Astrocyte of the hippocampus (primary cell): Measurements from ENCODE around the gene FPGT.
"Not testable (repeated sequence)": the region's sequence is repeated elsewhere in the genome, so short reads cannot be mapped to it uniquely, and the experiment has no call there.

Experiments used
- DNase-seq: peaks from one replicate; pipeline ENCODE4 v3.0.0; 2011; ENCODE audit warnings: low read depth, low spot score

The FPGT gene

DNA sequence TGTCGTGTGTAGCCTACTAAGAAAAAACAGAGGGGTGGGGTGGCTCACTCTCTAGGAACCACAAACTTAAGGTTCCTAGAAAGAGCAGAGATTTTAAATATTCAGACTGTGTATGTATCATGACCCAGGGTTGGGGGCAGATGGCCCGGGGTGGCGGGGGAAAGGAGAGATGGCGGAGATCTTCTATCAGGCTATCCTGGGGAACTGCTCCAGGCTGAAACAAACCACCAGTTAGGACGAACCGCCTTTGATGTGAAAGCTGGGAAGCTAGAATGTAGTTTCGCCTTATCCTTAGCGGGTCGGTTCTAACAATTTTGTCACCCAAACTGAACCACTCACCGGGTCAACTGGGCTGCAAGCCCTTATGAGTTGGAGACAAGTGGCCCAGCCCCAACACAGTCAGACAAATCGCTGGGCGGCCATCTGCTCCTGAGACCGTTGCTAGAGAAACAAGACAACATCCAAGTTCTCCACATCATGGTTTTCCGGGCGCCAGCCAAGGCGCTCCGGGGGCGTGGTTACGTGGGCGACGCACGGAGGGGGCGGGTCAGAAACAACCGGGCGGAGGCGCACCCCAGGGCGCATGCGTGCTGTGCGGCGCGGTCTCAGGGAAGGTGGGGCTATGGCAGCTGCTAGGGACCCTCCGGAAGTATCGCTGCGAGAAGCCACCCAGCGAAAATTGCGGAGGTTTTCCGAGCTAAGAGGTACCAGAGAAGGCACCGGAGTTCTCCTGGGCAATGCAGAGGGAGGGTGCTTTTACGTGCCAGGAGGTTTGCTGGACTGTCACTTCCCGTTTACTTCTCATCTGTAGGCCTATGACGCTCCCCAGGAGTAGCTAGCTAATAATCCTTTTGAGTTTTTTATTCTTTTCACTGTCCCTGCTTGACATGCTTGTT is at the start of gene FPGT, which contains the start of gene LRRIQ3:
TSS of gene FPGT (plus strand) at position 586 of the 896 bp plus-strand sequence. CDS start at position 623, 37 bp downstream.
TSS of gene LRRIQ3 (minus strand) at position 520 of the 896 bp plus-strand sequence. CDS start 14,492 bp downstream, outside the sequence.
- DNase-seq: peak; percentile 99

DNA sequence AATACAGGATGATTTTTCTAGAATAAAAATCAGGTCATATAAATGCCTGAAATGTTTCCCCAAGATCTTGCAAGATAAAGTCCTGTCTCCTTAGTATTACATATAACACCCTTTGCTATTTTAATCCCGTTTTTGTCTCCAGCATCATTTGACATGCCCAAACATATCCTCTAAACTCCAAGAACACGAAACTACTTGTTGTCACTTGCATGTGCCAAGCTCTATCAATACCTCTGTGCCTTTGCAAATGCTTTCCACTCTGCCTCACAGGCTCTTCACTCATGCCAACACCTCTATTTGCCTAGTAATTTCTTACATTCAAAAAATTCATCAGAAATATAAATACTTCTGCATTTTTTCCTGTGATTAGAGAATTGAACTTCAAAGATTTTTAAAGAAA is 38.0 kb upstream of the FPGT start:
- no peak for DNase-seq

DNA sequence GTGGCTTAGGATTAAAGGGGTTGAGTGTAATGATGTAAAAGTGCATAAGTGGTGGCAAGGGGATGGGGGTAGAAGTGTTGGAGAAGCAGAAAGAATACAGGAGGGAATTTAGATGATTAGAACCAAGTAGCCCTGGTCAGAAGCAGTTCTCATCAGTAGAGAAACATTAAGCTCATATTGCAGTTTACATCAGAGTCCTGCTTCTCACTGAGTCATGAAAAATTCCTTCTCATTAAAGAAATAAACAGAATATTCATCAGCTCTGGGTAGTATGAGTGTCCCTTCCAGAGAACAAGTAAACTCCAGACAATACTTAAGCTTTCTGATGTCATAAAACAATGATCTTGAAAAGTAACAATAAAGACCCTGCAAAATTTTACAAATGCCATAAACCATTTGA is 36.5 kb upstream of the FPGT start:
- peak; percentile 36 for DNase-seq

DNA sequence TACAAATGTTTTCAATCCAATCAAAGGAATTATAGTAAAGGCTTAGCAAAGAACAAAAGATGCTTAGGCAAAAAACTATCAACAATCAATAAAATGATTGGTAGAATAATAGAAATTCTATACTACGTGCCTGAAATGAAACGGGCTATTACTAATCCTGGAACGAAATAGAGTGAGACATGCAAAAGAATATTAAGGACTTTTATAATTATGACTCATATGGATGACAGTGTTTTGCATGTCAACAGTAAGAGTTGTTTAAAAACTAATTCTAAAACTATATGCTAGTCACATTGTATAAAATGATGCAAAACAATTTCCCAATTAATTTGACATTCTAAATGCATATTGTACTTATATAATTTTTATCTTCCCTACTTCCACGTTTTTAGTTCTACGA is 35.7 kb upstream of the FPGT start:
- DNase-seq: no peak

DNA sequence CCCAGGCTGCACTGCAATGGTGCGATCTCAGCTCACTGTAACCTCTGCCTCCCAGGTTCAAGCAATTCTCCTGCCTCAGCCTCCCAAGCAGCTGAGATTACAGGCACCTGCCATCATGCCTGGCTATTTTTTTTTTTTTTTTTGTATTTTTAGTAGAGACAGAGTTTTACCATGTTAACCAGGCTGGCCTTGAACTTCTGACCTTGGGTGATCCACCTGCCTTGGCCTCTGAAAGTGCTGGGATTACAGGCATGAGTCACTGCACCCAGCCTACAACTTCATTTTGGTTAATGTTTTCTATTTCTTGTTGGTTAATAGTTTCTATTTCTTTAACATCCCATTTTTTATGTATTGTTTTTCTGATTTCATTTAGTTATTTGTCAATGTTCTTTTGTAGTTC is 23.6 kb upstream of the FPGT start:
- not testable (repeated sequence) for DNase-seq

DNA sequence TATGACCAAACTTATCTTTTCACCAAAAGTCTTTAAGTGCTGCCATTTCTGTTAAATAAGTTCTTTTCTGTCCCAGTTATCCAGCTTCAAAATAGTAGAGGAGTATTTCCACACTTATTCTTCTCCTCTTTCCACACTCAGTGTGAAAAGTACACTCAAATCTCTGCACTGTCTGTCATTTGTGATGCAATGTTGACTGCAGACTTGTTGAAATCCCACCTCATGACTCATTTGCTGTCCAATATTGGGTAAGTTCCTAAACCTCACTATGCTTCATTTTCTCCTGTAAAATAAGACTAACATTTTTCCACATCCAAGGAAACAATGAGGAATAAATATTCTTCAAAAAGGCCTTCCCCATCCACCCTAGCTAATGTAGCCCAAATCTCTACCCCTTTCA is 17.6 kb upstream of the FPGT start:
- DNase-seq: peak; percentile 24

DNA sequence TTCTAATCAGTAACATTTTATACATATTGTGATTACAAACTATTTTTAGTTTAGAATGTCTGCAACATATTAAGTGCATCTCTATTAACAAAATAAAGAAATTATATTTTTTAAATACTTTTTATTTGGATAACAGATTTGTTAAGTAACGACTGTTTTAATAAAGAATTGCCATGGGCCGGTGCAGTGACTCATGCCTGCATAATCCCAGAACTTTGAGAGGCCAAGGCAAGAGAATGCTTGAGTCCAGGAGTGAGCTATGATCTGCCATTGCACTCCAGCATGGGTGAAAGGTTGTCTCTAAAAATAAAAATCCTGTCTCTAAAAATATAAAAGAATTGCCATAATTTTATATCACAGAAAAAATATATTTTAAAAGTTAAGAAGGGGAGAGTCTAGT is 4.1 kb upstream of the FPGT start:
- DNase-seq: peak; percentile 64

DNA sequence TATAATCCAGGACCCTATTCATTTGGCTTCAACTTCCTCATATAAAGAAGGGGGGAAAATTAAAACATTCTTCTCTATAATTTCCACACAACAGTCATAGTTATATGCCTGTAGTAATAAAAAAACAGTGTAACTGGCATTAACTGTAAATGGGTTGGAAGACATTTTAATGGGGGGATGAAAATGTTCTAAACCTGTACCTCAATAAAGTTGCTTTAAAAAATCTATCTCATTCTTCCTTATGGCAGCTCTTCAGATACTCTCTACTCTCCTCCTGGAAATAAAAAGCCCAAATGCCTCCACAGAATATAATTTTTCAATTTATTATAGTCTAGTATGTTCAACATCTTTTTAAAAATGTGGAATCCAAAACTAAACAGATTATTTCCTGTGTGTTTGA is 2.7 kb upstream of the FPGT start:
- no peak for DNase-seq

DNA sequence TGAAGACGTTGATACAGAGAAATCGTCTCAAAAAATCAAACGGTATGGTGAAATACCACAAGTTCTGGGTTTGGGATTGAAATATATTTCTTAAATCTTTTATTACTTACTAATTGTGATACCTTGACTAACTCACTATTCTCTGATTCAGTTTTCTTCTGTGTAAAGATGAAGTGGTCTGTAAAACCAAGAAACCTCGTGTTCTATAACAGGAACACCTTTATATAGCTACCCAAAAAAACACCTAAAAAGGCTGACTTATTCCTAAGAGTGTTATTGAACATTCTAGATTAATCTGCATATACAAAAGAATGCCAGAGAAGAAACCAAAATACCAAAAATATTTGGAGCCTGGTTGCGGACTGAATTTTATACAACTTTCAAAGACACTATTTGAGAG is 787 bp upstream of the FPGT start:
- DNase-seq: no peak

DNA sequence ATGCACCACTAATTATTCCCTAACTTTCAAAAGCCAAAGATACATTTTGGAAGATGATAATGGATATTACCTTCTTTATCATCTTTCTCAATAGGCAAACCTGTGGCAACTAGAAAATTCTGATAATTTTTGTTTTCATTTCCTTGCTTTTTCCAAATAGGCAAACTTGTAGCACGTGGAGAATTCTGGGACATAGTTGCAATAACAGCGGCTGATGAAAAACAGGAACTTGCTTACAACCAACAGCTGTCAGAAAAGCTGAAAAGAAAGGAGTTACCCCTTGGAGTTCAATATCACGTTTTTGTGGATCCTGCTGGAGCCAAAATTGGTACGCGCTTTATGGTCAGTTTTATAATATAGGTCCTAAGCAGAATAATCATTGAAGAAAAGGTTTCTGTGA is 1.5 kb downstream of the FPGT start:
- no peak for DNase-seq

DNA sequence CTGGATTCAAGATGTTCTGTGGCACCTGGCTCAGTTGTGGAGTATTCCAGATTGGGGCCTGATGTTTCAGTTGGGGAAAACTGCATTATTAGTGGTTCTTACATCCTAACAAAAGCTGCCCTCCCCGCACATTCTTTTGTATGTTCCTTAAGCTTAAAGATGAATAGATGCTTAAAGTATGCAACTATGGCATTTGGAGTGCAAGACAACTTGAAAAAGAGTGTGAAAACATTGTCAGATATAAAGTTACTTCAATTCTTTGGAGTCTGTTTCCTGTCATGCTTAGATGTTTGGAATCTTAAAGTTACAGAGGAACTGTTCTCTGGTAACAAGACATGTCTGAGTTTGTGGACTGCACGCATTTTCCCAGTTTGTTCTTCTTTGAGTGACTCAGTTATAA is 7.2 kb downstream of the FPGT start:
- peak; percentile 60 for DNase-seq

DNA sequence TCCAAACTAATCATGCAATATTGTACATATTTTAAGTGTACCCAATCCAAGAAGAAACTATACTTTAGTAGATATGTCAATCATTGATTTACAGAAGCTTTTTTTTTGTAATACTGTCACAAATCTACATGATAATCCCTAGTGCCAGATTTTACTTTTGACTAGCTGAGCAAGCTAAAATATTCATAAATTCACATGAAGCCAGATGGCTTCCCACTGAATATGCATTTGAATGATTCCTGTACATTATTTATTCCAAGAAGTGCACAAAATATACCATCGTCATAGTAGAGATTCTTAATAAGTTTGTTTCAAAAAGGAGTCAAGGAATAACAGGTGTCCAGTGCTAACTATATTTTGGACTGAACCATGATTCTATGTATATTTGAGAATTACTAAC is 17.2 kb downstream of the FPGT start:
- no peak for DNase-seq

DNA sequence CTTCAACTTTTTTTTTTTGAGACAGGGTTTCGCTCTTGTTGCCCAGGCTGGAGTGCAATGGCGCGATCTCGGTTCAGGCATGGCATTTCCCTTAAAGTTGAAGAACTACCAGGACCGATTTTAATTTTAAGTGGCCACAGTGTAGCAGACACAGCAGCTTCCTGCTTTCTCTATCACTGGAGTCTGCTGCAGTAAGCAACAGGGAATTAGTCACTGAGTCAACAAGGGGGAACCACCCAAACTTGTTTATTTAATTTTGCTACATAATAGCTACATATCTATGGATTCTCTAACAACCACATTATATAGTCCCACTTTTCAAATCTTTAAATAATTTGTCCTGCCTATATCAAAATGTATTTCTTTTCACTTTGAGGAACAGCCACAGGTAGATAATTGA is 24.7 kb downstream of the FPGT start:
- DNase-seq: no peak

DNA sequence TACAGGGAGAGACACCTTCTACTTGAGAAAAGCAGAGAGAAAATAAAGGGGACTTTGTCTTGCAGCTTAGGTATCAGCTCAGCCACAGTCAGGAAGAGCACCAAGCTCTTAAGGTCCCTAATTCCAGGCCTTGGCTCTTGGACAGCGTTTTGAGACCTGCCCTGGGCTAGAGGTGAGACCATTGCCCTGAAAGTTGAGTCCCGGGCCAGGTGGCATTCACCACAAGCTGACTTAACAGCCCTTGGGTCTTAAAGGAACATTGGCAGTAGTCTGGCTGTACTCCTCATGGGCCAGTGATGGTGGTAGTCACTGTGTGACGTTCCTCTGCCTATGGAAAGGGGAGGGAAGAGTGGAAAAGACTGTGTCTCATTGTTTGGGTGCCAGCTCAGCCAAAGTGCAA is 25.4 kb downstream of the FPGT start:
- no peak for DNase-seq

DNA sequence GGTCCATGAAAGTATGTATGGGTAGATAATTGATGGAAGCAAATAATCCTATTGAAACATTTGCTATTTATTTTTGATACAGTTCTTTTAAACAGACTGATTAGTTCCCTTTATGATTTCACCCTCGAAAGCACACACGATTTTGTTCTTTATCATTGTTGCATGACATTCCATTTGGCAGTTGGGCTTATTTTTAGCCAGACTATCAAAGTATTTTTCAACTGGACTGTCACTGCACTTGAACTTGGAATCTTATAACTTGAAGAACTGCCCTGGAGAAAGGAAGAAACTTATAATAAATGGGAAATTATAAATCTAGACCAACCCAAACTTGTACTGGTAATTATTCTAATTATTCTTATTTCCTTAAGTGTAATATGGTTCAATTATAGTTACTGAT is 37.1 kb downstream of the FPGT start, which contains the start of gene TNNI3K:
TSS of gene TNNI3K (plus strand) at position 235 of the 400 bp plus-strand sequence. CDS start at position 300, 65 bp downstream.
- no peak for DNase-seq

DNA sequence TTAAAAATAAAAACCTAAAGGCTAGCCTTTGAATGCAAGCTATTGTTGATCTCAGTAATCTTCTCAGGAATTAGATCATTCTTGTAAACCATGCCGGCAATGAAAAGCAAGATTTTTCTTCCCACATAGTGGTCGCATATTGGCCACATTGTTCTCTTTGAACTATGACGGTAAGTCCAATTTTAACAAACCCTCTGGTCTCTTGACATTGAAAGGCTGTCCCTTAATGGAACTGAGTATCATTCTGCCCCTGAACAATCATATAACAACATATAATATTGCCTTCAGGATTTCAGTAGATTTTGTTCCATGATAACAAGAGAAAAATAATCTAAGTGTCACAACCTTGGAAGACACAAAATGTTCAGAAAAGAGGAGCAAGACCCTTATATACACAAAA is 38.4 kb downstream of the FPGT start:
- DNase-seq: no peak

DNA sequence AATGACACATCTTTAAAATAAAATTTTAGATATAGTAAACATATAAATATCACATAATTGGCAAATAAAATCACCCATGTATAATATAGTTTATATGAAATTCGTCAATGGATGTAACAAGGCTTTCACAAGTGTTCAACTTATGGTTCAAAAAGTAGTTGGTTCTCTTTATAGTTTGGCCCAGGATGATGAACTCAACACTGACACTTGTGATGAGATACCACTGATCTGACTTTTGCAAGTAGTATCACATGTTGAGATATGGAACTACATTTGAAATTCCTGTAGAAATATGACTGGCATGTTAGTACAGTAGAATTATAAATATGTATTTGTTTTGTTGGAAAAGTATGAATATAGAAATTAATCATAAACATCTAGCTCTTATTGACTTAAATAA is 39.0 kb downstream of the FPGT start:
- no peak for DNase-seq

DNA sequence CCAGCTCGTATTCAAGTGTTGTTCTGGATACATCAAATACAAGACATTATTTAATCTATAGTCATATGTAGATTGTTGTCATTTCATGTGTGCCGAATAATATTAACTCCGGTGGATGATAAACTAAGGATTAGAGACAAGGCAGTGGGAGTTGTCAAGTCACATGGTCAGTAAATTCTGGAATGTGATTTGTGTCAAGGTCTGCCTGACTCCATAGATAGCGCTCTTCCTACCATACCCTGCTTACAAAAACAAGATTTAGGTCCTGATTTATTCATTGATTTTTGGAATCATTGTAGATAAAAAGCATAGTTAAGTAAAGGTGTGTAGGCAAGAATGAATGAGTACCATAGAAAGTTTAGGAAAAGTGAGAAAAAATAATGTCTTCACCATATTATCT is 39.7 kb downstream of the FPGT start:
- no peak for DNase-seq

DNA sequence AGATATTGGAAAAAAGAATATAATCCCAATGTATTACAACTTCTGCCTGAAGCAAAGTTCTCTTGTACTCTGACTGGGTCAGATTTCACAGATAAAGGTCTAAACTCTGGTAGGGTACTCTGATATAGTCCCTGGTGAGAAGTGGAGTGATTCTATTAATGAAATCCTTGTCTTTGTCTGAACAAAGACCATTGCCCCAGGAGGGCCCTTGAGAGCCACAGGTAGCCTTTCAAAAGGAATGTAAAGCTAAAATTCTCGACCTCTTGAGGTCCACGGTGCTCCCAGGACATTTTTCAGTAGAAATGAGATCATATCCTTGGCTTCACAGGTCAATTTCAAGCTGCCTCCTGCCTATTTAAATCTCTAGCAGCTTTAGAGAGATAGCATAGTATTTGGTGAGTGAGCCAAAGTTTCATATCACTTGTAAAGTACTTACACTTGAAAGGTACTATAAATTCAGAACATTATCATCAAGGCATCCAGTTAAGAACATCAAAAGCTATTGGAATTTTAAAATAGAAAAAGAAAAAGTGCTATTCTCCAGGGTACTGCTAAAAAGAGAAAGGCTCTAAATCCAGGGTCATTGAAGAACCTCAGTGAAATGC is 47.2 kb downstream of the FPGT start:
- peak; percentile 9 for DNase-seq

DNA sequence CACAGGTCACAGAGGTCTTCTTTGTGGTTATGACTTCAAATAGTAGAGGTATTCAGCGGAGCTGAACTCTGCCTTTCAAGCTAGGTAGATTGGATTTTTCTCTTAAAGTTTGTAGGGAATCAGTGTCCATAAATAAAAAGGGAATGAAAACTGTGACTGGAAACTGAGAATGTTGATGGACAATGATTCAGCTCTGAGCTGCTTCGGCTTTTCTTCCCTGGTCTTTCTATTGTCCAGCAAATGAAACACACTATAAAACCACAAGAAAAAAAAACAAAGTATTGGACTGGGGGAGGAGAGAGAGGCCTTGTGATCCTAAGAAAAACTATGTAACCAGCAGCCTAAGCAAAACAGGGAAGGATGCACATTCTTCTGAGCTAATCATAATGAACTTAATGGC is 48.3 kb downstream of the FPGT start:
- DNase-seq: peak; percentile 77

DNA sequence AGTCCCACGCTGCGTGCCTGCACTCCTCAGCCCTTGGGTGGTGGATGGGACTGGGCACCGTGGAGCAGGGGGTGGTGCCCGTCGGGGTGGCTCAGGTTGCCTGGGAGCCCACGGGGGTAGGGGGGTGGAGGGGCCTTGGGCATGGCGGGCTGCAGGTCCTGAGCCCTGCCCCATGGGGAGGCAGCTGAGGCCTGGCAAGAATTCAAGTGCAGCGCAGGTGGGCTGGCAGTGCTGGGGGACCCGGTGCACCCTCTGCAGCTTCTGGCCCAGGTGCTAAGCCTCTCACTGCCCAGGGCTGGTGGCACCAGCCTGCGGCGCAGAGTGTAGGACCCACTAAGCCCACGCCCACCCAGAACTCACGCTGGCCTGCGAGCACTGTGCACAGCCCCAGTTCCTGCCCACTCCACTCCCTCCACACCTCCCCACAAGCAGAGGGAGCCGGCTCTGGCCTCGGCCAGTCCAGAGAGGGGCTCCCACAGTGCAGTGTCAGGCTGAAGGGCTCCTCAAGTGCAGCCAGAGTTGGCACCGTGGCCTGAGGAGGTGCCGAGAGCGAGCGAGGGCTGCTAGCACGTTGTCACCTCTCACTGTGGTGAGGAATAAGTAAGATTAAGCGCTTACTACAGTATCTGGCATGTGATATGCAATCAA is 50.0 kb downstream of the FPGT start:
- no peak for DNase-seq

DNA sequence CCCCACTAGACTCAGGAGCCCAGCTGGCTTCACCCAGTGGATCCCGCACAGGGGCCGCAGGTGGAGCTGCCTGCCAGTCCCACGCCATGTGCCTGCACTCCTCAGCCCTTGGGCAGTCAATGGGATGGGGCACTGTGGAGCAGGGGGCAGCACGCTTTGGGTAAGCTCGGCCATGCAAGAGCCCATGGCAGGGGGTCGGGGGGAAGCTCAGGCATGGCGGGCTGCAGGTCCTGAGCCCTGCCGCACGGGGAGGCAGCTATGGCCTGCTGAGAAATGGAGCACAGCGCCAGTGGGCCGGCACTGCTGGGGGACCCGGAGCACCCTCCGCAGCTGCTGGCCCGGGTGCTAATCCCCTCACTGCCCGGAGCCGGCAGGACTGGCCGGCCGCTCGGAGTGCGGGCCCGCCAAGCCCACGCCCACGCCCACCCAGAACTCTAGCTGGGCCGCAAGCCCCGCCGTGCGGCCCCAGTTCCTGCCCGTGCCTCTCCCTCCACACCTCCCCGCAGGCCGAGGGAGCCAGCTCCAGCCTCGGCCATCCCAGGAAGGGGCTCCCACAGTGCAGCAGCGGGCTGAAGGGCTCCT is 55.3 kb downstream of the FPGT start:
- DNase-seq: not testable (repeated sequence)
